ENCODE results near the gene RBM28.

DNA sequence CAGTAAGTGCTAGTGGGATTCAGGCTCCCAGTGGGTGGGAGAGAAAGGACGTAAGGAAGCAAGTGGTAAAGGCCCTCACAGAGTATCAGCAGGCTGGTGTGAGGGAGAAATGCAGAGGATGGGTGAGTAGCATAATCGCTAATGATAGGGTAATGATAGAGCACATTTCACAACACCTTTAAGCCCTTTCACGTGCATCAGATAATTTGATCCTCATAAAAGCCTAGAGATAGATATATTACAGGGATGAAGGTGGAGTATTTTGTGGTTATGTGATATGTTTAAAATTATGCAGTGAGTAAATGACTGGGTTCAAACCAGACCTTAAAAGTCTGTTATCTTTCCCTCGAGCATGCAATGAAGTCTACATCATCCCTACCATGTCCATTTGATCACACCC is 92.4 kb downstream of the RBM28 start:
- TF ChIP-seq MAX (IDR thresholded peaks at IDR 0.05) (no peak), EP300 (IDR thresholded peaks at IDR 0.05; ENCODE audit: borderline replicate concordance) (no peak), EGR1 (IDR thresholded peaks at IDR 0.05) (no peak), FOXM1 (IDR thresholded peaks at IDR 0.05; ENCODE audit: borderline replicate concordance, low read depth) (no peak), CREB1 (IDR thresholded peaks at IDR 0.05; ENCODE audit: low read depth) (no peak), REST (IDR thresholded peaks at IDR 0.05; ENCODE audit: low read depth) (no peak), ZBTB7A (IDR thresholded peaks at IDR 0.05; ENCODE audit: low read depth) (no peak), YY1 (IDR thresholded peaks at IDR 0.05; ENCODE audit: low read depth) (no peak), TAF1 (IDR thresholded peaks at IDR 0.05; ENCODE audit: low read depth) (no peak), NFIC (IDR thresholded peaks at IDR 0.05) (no peak), TEAD4 (IDR thresholded peaks at IDR 0.05) (no peak)
